Measurements from ENCODE around the gene ITPR2. TPM values are rescaled to one million over a fixed set of nuclear protein-coding genes. Genes with fewer than 3 reads are reported as not detected.

Gene ITPR2
- total RNA-seq, 2 donors from 2014 or later: 14.8 to 74.4 TPM

DNA sequence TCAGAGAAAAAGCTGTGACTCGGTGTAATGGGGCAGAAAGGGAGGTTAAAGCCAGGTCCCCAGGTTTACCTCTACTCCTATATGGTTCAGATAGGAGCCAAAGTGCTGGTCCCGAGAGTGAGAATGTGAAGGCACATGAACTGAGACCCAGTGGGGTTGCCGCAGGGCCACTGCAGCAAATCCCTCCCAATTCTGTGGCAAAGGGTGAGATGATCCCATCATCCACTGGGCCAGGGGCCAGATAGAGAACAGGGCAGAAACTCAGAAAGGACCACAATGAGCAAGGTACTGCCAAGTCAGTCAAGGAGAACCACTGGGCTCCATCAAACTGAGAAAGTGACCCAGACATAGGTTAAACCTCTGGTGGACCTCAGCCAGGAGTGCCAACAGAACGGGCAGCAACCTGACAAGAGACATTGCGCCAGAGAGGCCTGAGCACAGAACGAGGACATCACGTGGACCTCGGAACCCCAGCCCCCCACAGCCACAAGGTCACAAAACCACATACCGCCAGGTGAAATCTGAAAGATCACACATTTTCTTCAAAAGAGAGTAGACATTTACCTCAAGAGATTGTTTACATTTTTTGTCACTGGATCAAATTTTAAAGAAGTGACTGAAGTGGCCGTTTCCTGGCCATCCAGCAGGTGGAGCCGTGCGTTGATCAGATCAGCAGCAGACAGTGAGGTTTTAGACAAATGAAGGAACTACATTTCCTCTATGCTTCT, 20.5 kb upstream of the ITPR2 start:
- no peaks in the 10 kb centered on the region for H3K27me3 Mint-ChIP-seq (ENCODE audit: insufficient read depth)
- Histone ChIP-seq H3K4me1 (ENCODE audit: control insufficient read depth, insufficient read depth, low read length) (no peaks in the 10 kb centered on the region), H3K9ac (ENCODE audit: extremely low read depth, low read length, poor library complexity, severe bottlenecking) (no peak overlapping the region), H3K27me3 (ENCODE audit: control insufficient read depth, insufficient read depth, low read length, poor library complexity, severe bottlenecking) (no peaks in the 10 kb centered on the region), H3K4me3 (ENCODE audit: low read length) (no peak overlapping the region), H3K36me3 (ENCODE audit: control insufficient read depth, insufficient read depth, low read length) (no peaks in the 10 kb centered on the region), H3K9me3 (ENCODE audit: control insufficient read depth, low read length) (no peaks in the 10 kb centered on the region), H3K27ac (ENCODE audit: low read depth, low read length) (no peak overlapping the region)
- no peaks in the 10 kb centered on the region for H3K36me3 Mint-ChIP-seq (ENCODE audit: low read depth)
- TF ChIP-seq, protein P1, sequence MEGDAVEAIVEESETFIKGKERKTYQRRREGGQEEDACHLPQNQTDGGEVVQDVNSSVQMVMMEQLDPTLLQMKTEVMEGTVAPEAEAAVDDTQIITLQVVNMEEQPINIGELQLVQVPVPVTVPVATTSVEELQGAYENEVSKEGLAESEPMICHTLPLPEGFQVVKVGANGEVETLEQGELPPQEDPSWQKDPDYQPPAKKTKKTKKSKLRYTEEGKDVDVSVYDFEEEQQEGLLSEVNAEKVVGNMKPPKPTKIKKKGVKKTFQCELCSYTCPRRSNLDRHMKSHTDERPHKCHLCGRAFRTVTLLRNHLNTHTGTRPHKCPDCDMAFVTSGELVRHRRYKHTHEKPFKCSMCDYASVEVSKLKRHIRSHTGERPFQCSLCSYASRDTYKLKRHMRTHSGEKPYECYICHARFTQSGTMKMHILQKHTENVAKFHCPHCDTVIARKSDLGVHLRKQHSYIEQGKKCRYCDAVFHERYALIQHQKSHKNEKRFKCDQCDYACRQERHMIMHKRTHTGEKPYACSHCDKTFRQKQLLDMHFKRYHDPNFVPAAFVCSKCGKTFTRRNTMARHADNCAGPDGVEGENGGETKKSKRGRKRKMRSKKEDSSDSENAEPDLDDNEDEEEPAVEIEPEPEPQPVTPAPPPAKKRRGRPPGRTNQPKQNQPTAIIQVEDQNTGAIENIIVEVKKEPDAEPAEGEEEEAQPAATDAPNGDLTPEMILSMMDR (conservative IDR thresholded peaks at IDR 0.05): peak; percentile 100
- H3K27ac Mint-ChIP-seq: no peak overlapping the region
- peak; percentile 89 for DNase-seq
- peaks cover 6% of the 10 kb centered on the region for H3K4me1 Mint-ChIP-seq
- 63 to 80% methylated on average over 7 to 12 of the region's 12 CpGs for WGBS, 2 experiments (ENCODE audit: insufficient coverage in 1 of 2, insufficient read length in 1 of 2)
- H3K9me3 Mint-ChIP-seq: no peaks in the 10 kb centered on the region
- H3K4me3 Mint-ChIP-seq: no peak overlapping the region

DNA sequence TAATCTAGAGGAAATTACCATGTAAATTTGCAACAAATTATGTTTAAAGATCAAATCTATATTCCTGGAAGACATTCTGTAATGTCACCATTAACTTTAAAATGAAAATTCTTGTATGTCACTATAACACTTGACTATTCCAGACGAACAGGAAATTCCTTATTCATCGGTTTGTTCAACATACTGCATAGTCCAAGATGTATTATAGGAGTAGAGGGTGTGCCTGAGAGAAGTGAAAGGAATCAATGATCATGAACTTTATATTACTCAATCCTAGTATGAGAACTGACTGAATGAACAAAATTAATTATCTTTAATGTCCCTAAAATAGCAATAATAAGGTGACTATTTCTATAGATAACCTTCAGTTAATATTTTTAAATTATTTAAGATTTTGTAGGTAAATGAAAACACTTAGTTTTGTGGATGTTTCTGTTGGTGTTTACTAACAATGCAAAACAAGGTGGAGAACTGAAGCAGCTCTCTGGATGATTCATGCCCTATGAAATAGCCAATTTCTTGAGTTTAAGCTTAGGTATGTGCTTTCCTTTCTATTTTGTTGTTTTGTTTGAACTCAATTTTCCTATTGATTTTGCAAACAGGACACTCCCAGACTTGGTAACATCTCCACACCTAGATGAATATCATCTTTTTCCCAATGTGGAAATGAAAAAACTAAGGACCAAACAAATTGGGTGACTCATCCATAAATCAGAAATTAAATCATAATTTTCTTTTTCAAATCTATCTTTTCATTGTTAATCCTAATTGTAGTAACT, 18.2 kb upstream of the ITPR2 start:
- TF ChIP-seq, protein P1 (conservative IDR thresholded peaks at IDR 0.05): no peak
- Histone ChIP-seq H3K9ac (ENCODE audit: extremely low read depth, low read length, poor library complexity, severe bottlenecking) (no peak overlapping the region), H3K27me3 (ENCODE audit: control insufficient read depth, insufficient read depth, low read length, poor library complexity, severe bottlenecking) (no peaks in the 10 kb centered on the region), H3K4me3 (ENCODE audit: low read length) (no peak overlapping the region), H3K27ac (ENCODE audit: low read depth, low read length) (no peak overlapping the region), H3K36me3 (ENCODE audit: control insufficient read depth, insufficient read depth, low read length) (no peaks in the 10 kb centered on the region), H3K9me3 (ENCODE audit: control insufficient read depth, low read length) (no peaks in the 10 kb centered on the region), H3K4me1 (ENCODE audit: control insufficient read depth, insufficient read depth, low read length) (no peaks in the 10 kb centered on the region)
- Mint-ChIP-seq H3K36me3 (ENCODE audit: low read depth) (no peaks in the 10 kb centered on the region), H3K4me1 (peaks cover 2% of the 10 kb centered on the region), H3K27ac (no peak overlapping the region), H3K4me3 (no peak overlapping the region), H3K27me3 (ENCODE audit: insufficient read depth) (no peaks in the 10 kb centered on the region), H3K9me3 (no peaks in the 10 kb centered on the region)
- 94% methylated on average over 2 of the region's 2 CpGs; no CpG with 5 or more reads in 1 of the 2 experiments for WGBS, 2 experiments (ENCODE audit: insufficient coverage in 1 of 2, insufficient read length in 1 of 2)
- no peak for DNase-seq

DNA sequence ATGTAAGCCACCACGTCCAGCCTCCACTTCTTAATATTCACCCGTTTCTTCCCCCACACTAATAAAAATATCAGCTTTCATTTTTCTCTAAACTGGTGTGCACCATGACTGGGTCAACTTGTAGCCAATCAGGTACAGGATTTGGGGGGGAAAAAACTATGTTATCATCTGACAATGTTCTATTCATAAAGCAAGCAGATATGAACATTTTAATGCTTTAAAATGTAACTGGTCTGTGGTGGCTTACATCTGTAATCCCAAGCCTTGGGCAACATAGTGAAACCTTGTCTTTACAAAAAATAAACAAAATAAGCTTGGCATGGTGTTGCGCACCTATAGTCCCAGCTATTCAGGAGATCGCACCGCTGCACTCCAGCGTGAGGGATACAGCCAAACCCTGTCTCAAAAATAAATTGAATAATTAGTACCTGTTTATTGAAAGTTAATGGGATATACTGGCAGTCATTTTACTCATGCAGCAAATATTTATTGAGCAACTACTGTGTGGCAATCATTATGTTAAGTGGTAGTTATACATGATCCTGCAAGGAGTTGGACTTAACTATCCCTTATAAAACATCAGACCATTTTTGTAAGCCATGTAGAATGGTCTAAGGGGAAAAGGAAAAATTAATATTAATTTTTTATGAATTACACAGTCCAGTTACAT, 15.3 kb upstream of the ITPR2 start:
- no peaks in the 10 kb centered on the region for H3K27me3 Mint-ChIP-seq (ENCODE audit: insufficient read depth)
- H3K36me3 Mint-ChIP-seq (ENCODE audit: low read depth): no peaks in the 10 kb centered on the region

More for the DNA sequence above, 15.3 kb upstream of the ITPR2 start:
- Histone ChIP-seq H3K9ac (ENCODE audit: extremely low read depth, low read length, poor library complexity, severe bottlenecking) (no peak overlapping the region), H3K27ac (ENCODE audit: low read depth, low read length) (no peak overlapping the region), H3K4me1 (ENCODE audit: control insufficient read depth, insufficient read depth, low read length) (no peaks in the 10 kb centered on the region), H3K27me3 (ENCODE audit: control insufficient read depth, insufficient read depth, low read length, poor library complexity, severe bottlenecking) (no peaks in the 10 kb centered on the region), H3K36me3 (ENCODE audit: control insufficient read depth, insufficient read depth, low read length) (no peaks in the 10 kb centered on the region), H3K9me3 (ENCODE audit: control insufficient read depth, low read length) (no peaks in the 10 kb centered on the region), H3K4me3 (ENCODE audit: low read length) (no peak overlapping the region)
- Mint-ChIP-seq H3K9me3 (no peaks in the 10 kb centered on the region), H3K4me1 (no peaks in the 10 kb centered on the region), H3K27ac (no peak overlapping the region), H3K4me3 (no peak overlapping the region)
- TF ChIP-seq, protein P1 (conservative IDR thresholded peaks at IDR 0.05): no peak
- 90 to 95% methylated on average over 3 to 6 of the region's 6 CpGs for WGBS, 2 experiments (ENCODE audit: insufficient coverage in 1 of 2, insufficient read length in 1 of 2)
- DNase-seq: no peak

Measured in endodermal cell (in vitro differentiated cells).